NB4 (cell line): ENCODE results near the gene SGTB.
"Not testable (repeated sequence)": the region's sequence is repeated elsewhere in the genome, so short reads cannot be mapped to it uniquely, and the experiment has no call there.

Experiments used
- DNase-seq: peaks from one replicate; pipeline ENCODE4 v3.0.0; 2010; ENCODE audit warnings: low read depth
- H3K4me3 ChIP-seq: one replicate; pipeline ENCODE4 v1.5.1; 2011; ENCODE audit warnings: mild to moderate bottlenecking, low read depth, low read length, moderate library complexity
- MYC ChIP-seq: IDR thresholded peaks from 2 replicates; pipeline ENCODE4 v1.6.1; 2011; ENCODE audit warnings: low read depth, low read length
- POLR2A ChIP-seq: IDR thresholded peaks from 2 replicates; pipeline ENCODE4 v1.6.1; 2011; ENCODE audit warnings: mild to moderate bottlenecking; ENCODE audit not compliant: insufficient read length; ENCODE audit errors: extremely low read depth
- TF ChIP-seq, protein P1 (sequence below): IDR thresholded peaks from 2 replicates; pipeline ENCODE4 v1.6.1; 2011; ENCODE audit warnings: low read depth, low read length
- TF ChIP-seq, protein P2 (sequence below): IDR thresholded peaks from one replicate; pipeline ENCODE4 v1.5.1; 2012; ENCODE audit warnings: low read depth, low read length

The SGTB gene

DNA sequence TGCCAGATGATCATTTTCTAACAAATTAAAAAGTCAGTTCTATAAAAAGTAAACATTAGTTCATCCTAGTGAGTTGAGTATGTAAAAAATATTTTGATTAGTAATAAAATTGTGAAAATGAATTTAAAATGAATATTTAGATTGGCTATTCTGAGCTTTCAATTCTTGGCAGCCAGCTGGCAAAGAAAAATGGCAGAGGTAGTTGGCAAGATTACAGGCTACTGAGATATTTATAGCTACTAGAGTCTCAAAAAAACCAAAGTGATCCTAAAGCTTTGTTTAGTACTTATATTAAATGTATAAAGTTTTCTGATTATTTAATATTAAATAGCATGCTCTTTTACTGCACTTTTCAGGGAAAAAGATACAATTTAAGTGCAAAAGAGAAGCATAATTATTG lies 25.0 kb downstream of the SGTB start:
- H3K4me3 ChIP-seq = no peak overlapping the region
- TF ChIP-seq, protein P1, sequence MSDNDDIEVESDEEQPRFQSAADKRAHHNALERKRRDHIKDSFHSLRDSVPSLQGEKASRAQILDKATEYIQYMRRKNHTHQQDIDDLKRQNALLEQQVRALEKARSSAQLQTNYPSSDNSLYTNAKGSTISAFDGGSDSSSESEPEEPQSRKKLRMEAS = no peak
- no peak for TF ChIP-seq POLR2A
- TF ChIP-seq, protein P2, sequence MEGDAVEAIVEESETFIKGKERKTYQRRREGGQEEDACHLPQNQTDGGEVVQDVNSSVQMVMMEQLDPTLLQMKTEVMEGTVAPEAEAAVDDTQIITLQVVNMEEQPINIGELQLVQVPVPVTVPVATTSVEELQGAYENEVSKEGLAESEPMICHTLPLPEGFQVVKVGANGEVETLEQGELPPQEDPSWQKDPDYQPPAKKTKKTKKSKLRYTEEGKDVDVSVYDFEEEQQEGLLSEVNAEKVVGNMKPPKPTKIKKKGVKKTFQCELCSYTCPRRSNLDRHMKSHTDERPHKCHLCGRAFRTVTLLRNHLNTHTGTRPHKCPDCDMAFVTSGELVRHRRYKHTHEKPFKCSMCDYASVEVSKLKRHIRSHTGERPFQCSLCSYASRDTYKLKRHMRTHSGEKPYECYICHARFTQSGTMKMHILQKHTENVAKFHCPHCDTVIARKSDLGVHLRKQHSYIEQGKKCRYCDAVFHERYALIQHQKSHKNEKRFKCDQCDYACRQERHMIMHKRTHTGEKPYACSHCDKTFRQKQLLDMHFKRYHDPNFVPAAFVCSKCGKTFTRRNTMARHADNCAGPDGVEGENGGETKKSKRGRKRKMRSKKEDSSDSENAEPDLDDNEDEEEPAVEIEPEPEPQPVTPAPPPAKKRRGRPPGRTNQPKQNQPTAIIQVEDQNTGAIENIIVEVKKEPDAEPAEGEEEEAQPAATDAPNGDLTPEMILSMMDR = no peak
- no peak for TF ChIP-seq MYC
- DNase-seq = no peak

DNA sequence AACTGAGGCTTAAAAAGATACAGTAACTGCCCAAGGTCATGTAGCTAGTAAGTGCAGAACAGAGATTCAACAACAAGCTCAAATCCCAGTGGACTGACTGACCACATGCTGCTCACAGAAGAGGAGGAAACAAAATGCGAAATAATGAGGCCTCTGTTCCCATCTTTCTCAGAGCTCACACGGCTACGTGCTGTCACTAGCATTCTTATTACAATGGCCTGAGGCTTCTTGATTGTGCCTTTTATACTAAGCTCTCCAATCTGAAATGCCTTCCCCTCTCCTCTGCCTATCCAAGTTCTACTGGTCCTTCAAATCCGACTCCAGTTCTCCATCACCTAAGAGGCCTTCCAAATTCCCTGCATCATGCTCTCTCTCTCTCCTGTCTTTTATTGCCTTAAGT lies 26.0 kb downstream of the SGTB start:
- TF ChIP-seq, protein P1 = no peak
- TF ChIP-seq POLR2A (no peak), MYC (no peak)
- TF ChIP-seq, protein P2 = no peak
- H3K4me3 ChIP-seq = no peak overlapping the region
- no peak for DNase-seq

- DNase-seq = no peak
- TF ChIP-seq POLR2A = no peak
- TF ChIP-seq, protein P1 = no peak
- TF ChIP-seq, protein P2 = no peak
- no peak for TF ChIP-seq MYC
- no peak overlapping the region for H3K4me3 ChIP-seq
Observed at GRCh38 chr5:65695162-65695755, 26.6 kb downstream of the SGTB start.

DNA sequence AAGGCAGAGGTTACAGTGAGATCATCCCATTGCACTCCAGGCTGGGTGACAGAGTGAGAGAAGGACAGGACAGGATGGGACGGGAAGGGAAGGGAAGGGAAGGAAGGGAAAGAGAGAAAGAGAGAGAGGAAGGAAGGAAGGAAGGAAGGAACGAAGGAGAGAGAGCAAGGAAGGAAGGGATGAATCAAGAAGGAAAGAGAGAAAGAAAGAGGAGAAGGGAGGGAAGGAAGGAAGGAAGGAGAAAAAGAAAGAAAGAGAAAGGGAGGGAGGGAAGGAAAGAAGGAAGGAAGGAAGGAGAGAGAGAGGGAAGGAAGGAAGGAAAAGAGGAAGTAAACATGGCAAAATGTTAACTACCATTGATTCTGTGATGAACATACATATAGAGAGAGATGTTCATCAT lies 28.8 kb downstream of the SGTB start:
- no peak overlapping the region for H3K4me3 ChIP-seq
- DNase-seq = no peak
- TF ChIP-seq, protein P1 = no peak
- TF ChIP-seq MYC = no peak
- TF ChIP-seq, protein P2 = no peak

DNA sequence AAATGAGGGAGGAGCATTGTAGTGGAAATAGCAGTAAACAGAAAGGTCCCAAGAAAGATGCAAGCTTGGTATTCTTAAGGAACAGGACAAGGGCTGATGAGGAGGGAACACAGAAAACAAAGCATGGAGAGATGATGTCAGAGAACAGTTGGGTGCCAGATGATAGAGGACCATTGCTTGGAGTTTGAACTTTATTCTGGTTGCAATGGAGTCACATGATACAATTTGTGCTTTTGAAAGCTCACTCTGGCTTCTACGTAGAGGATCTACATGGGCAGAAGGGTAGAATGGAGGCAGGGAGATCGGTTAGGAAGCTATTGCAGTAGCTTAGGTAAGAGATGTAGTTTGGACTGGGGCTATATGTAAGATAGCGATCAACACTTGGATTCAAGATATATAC lies 39.8 kb downstream of the SGTB start:
- TF ChIP-seq, protein P2 = no peak
- TF ChIP-seq POLR2A (no peak), MYC (no peak)
- TF ChIP-seq, protein P1 = no peak
- H3K4me3 ChIP-seq = no peak overlapping the region
- DNase-seq = no peak

- H3K4me3 ChIP-seq = not testable (repeated sequence)
- DNase-seq = peak; percentile 49
Observed at GRCh38 chr5:65676056-65676455, 45.9 kb downstream of the SGTB start.
